Neural crest cell (in vitro differentiated cells): ENCODE data around the gene ENHO. TPM values are rescaled to one million over a fixed set of nuclear protein-coding genes. Genes with fewer than 3 reads are reported as not detected.

Source experiments
- DNase-seq: peaks from one replicate; pipeline ENCODE4 v3.0.0; 2021; ENCODE audit warnings: low read depth, mixed read lengths, low spot score
- H3K27ac Mint-ChIP-seq: one replicate; pipeline ENCODE4 v1.8.0; 2021; ENCODE audit warnings: mild to moderate bottlenecking, mixed read lengths; ENCODE audit not compliant: unreplicated experiment
- H3K27me3 Mint-ChIP-seq: 2 replicates; pipeline ENCODE4 v1.8.0; 2021; ENCODE audit warnings: low read depth, mild to moderate bottlenecking, mixed read lengths
- H3K36me3 Mint-ChIP-seq: 2 replicates; pipeline ENCODE4 v1.8.0; 2021; ENCODE audit warnings: low read depth, mild to moderate bottlenecking, mixed read lengths
- H3K4me1 Mint-ChIP-seq: 2 replicates; pipeline ENCODE4 v1.8.0; 2021; ENCODE audit warnings: mixed read lengths
- H3K4me3 Mint-ChIP-seq: one replicate; pipeline ENCODE4 v1.8.0; 2021; ENCODE audit warnings: mild to moderate bottlenecking, mixed read lengths
- H3K9me3 Mint-ChIP-seq: 2 replicates; pipeline ENCODE4 v1.8.0; 2021; ENCODE audit warnings: mixed read lengths
- total RNA-seq: library from RNA; stranded (reverse); gene quantifications from 2 replicates; pipeline ENCODE4 v1.2.1, GENCODE V29; 2021
- TF ChIP-seq, protein P1 (sequence below): fragments of 200-600 bp; sonication (generic); conservative IDR thresholded peaks from 2 replicates; pipeline ENCODE4 v1.5.0; 2021; ENCODE audit warnings: antibody characterized with exemption, mild to moderate bottlenecking

Gene ENHO
- total RNA-seq, 1 donor from 2014 or later: 13.2 TPM

DNA sequence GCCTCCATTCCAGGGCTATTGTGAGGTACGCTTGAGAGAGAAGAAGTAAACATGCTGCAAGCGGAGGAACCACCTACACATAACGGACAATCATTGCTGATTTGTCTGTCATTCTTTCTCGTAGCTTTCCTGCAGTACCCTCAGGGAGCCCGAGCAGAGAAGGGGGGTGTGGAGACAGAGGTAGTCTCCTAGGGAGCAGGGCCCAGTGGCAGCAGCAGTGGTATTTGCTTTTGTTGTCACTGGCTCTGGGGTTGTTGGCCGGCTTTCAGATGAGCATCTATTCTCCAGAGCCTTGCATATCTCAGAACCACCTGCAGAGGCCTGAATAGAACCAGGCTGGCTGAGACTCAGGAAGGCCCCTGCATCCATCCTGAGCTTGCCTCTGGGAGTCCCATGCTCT lies 19.9 kb downstream of the ENHO start:
- no peak overlapping the region for H3K4me3 Mint-ChIP-seq
- H3K27me3 Mint-ChIP-seq: peaks cover 45% of the 10 kb centered on the region
- DNase-seq: no peak
- peaks cover 15% of the 10 kb centered on the region for H3K4me1 Mint-ChIP-seq
- no peaks in the 10 kb centered on the region for H3K36me3 Mint-ChIP-seq
- H3K9me3 Mint-ChIP-seq: no peaks in the 10 kb centered on the region
- H3K27ac Mint-ChIP-seq: no peak overlapping the region
- TF ChIP-seq, protein P1, sequence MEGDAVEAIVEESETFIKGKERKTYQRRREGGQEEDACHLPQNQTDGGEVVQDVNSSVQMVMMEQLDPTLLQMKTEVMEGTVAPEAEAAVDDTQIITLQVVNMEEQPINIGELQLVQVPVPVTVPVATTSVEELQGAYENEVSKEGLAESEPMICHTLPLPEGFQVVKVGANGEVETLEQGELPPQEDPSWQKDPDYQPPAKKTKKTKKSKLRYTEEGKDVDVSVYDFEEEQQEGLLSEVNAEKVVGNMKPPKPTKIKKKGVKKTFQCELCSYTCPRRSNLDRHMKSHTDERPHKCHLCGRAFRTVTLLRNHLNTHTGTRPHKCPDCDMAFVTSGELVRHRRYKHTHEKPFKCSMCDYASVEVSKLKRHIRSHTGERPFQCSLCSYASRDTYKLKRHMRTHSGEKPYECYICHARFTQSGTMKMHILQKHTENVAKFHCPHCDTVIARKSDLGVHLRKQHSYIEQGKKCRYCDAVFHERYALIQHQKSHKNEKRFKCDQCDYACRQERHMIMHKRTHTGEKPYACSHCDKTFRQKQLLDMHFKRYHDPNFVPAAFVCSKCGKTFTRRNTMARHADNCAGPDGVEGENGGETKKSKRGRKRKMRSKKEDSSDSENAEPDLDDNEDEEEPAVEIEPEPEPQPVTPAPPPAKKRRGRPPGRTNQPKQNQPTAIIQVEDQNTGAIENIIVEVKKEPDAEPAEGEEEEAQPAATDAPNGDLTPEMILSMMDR: no peak

DNA sequence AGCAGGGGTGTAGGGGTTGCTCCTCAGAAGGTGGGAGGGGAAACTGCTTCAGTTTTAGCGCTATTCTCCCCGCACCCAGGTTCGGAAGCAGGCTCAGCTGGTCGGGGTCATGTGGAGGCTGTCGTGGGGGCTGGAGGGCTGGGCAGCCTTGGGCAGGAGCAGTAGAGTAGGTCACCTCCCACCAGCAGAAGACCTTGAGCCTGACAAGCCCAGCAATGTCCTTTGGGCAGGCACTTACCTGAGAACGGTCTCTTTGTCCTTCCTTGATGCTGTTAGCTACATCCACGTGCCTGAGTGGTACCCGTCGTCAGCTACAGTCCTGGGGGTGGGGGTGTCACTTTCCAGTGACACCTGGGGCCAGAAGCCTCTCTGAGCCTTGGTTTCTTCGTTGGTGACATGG lies 20.3 kb downstream of the ENHO start:
- no peaks in the 10 kb centered on the region for H3K36me3 Mint-ChIP-seq
- TF ChIP-seq, protein P1: no peak
- DNase-seq: no peak
- H3K27ac Mint-ChIP-seq: no peak overlapping the region
- no peak overlapping the region for H3K4me3 Mint-ChIP-seq
- H3K9me3 Mint-ChIP-seq: no peaks in the 10 kb centered on the region
- peaks cover 19% of the 10 kb centered on the region for H3K4me1 Mint-ChIP-seq
- peaks cover 48% of the 10 kb centered on the region for H3K27me3 Mint-ChIP-seq

DNA sequence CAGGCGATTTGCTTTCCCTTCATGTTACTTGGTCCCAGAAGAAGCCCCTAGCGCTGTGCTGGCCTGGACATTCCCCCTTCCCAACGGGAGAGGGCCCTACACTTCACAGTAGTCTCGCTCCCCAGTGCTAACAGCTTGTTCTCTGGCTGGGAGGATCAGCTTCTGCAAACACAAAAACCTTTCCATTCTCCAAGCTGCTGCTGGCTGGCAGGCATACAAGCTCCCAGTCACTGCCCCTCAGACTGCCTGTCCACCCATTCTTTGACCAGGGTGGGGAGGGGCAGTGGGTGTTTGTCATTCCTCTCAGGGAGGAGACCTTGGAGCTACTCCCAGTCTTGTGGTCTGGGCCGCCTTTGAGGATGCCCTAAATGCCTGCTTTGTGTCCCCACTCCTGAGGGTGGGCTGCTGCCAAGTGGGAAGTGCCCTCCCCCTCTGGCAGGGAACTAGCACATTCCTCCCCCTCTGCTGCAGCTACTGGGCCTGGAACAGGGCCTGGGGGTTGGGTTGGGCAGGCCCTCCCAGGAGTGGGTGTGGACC lies 20.8 kb downstream of the ENHO start:
- DNase-seq: no peak
- Mint-ChIP-seq H3K4me3 (no peak overlapping the region), H3K36me3 (no peaks in the 10 kb centered on the region), H3K27me3 (peaks cover 46% of the 10 kb centered on the region), H3K4me1 (peaks cover 21% of the 10 kb centered on the region), H3K27ac (no peak overlapping the region), H3K9me3 (no peaks in the 10 kb centered on the region)
- TF ChIP-seq, protein P1: no peak

DNA sequence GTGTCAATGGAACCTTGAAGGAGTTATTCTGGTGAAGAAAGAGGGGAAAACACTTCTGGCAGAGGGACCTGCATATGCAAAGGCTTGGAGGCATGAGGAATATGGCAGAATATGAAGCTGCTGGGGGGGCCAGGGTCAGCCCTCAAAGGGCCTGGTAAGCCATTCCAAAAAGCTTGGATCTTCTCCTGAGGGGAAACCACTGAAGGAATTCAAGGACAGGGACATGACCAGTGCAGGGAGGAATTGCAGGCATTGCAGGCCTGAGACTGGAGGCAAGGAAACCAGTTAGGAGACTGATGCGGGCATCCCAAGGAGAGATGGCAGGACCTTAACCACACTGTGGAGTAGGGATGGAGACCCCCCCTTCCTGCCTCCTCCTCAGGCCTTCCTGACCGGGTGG lies 21.4 kb downstream of the ENHO start:
- Mint-ChIP-seq H3K27me3 (peaks cover 44% of the 10 kb centered on the region), H3K9me3 (no peaks in the 10 kb centered on the region), H3K27ac (no peak overlapping the region), H3K4me3 (no peak overlapping the region), H3K4me1 (peaks cover 21% of the 10 kb centered on the region), H3K36me3 (no peaks in the 10 kb centered on the region)
- TF ChIP-seq, protein P1: no peak
- DNase-seq: no peak

DNA sequence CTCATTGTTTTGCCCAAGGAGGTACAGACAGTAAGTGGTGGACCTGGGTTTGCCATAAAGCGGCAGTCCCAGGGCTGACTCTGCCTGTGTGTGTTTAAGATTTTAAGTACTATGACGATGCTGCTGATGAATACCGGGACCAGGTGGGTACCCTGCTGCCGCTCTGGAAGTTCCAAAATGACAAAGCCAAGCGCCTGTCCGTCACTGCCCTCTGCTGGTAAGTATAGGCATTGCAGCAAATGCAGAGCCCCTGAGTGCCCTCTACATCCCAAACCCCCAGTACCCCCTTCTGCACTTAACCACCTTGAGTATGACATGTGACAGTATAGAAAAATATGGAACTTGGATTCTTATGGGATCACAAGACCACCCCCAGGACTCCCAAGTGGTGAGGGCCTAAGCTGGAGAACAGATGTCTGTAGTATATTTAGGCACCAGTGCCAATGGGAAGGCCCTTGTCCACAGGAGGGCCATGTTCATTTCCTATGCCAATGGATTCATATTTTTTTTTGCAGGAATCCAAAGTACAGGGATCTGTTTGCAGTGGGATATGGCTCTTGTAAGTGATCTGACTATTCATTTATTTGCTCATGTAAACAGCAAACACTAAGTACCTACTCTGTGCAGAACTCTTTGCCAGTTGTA lies 22.0 kb downstream of the ENHO start:
- H3K27ac Mint-ChIP-seq: no peak overlapping the region
- TF ChIP-seq, protein P1: peak; percentile 97
- no peaks in the 10 kb centered on the region for H3K9me3 Mint-ChIP-seq
- peak; percentile 78 for DNase-seq
- H3K4me1 Mint-ChIP-seq: peaks cover 21% of the 10 kb centered on the region
- H3K4me3 Mint-ChIP-seq: no peak overlapping the region
- peaks cover 42% of the 10 kb centered on the region for H3K27me3 Mint-ChIP-seq
- no peaks in the 10 kb centered on the region for H3K36me3 Mint-ChIP-seq
